H1 (cell line): ENCODE measurements around the gene ATP7B. TPM values are rescaled to one million over a fixed set of nuclear protein-coding genes. Genes with fewer than 3 reads are reported as not detected.

Experiments
- CBX5 ChIP-seq: fragments of 300-800, 300-1000 bp; sonication (generic); IDR thresholded peaks from 2 replicates; pipeline ENCODE4 v1.7.1; 2016; ENCODE audit warnings: antibody characterized with exemption, low read length, low read depth
- CHD1 ChIP-seq: IDR thresholded peaks from 2 replicates; pipeline ENCODE4 v1.6.1; 2012; ENCODE audit warnings: low read depth, low read length, improper control_type of control experiment
- CHD7 ChIP-seq: fragments of 300-600 bp; sonication (generic); IDR thresholded peaks from 2 replicates; pipeline ENCODE4 v1.7.1; 2012; ENCODE audit warnings: low read length, moderate library complexity, mild to moderate bottlenecking, inconsistent platforms; ENCODE audit not compliant: insufficient replicate concordance
- SAP30 ChIP-seq: fragments of 300-600 bp; sonication (generic); IDR thresholded peaks from 2 replicates; pipeline ENCODE4 v1.7.1; 2012; ENCODE audit warnings: low read length, moderate library complexity, mild to moderate bottlenecking, inconsistent platforms; ENCODE audit not compliant: insufficient read depth, insufficient replicate concordance
- SP4 ChIP-seq: IDR thresholded peaks from 2 replicates; pipeline ENCODE4 v1.6.1; 2012; ENCODE audit warnings: low read length, inconsistent platforms
- SUZ12 ChIP-seq: fragments of 200-600 bp; sonication (generic); IDR thresholded peaks from 2 replicates; pipeline ENCODE4 v1.6.1; 2012; ENCODE audit warnings: mild to moderate bottlenecking, inconsistent platforms, low read length, moderate library complexity, mixed read lengths
- polyA plus RNA-seq, 7 experiments: library from polyadenylated mRNA; depleted of rRNA in 3 of 7; stranded (reverse) in 5 of 7; unstranded in 2 of 7; fragments of >200 nt in 5 of 7; fragments of 200-250 nt in 2 of 7; gene quantifications; 1 replicate in 5 of 7; 2 replicates in 1 of 7; 4 replicates in 1 of 7; pipeline versions ENCODE4 v1.2.1 to v1.2.3, GENCODE V29; 2011 to 2013; ENCODE audit warnings: missing spikeins in 2 of 7, mixed read lengths in 2 of 7
- total RNA-seq: library from RNA; stranded (reverse); fragmentation: NEBNext Ultra II Directional; extraction: Animal tissue kit (Norgen Biotek cat#: 25700); gene quantifications from 2 replicates; pipeline ENCODE4 v1.2.1, GENCODE V29; 2021

The ATP7B gene
- total and polyA plus RNA-seq, 2 of the 8 experiments (the other 6 are each of a cell fraction or from before 2014, with no cell fraction given), result 4.1 to 9.2 TPM

DNA sequence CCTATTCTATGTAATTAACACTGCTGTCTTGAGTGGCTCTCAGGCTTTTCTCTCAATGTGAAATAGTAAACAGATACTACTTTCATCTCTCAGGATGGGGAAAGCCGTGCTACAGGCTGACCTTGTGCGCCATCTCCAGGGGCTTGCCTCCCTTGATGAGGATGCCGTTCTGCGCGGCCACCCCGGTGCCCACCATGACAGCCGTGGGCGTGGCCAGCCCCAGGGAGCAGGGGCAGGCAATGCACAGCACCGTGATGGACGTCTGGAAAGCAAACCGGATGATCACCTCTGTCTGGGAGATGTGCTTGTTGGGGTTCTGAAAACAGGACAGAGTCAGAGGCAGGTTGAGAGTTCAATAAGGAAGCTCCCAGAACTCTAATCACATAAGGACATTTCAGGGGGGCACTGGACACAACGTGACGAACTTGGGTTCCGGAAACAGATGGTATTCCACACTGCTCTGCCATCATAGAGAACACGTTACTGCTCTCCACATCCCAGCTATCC, 65.0 kb downstream of the ATP7B start (continued):
- no peak for TF ChIP-seq SAP30
- TF ChIP-seq CHD1, result no peak
- no peak for TF ChIP-seq SP4
- no peak for TF ChIP-seq SUZ12
- TF ChIP-seq CBX5, result no peak
- no peak for TF ChIP-seq CHD7
